Measurements from ENCODE around the gene C7orf57.

GRCh38 chr7:48088559-48089045, 53.3 kb downstream of the C7orf57 start:
- TF ChIP-seq CTCF (IDR thresholded peaks at IDR 0.05; ENCODE audit: low read length): no peak
- TF ChIP-seq EZH2 (optimal IDR thresholded peaks at IDR 0.05; ENCODE audit: low read depth, low read length): no peak
- no peak for TF ChIP-seq EZH2phosphoT487 (IDR thresholded peaks at IDR 0.05; ENCODE audit: low read length)
